ENCODE data around the gene SYNPO.

The SYNPO gene

DNA sequence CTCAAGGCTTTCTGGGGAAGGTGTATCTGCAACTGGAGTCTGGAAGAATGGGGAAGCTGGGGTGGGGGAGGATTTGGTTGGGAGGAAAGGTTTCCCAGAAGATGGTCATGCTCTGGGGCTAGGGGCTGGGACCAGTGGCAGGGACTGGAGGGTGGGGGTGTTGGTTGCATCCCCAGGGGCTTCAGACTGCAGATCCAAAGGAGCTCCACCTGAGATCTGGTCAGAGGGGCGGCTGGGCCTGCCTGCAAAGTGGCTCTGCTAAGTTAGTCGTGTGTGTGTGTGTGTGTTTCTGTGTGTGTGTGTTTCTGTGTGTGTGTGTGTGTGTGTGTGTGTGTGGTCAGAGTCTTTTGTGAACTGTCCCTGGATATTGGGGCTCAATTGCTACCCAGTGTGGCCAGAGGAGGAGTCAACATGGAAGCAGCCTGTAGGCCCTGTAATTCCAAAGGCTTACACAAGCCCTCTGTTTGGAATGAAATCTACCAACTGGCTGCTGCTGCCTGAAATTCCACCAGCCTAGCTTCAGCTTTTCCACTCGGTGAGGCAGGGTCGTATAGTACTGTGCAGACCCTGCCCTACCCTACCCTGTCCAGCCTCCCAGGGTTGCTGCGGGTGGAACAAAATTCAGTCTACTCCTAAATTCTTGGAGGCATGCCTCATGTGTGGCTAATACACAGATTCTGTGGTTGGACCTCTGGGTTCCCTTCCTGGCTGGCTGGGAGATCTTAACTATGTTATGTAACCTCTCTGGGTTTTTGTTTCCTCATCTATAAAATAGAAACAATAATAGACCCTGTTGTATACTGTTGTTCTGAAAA is 12.5 kb upstream of the SYNPO start:
- DNase-seq = no peak

DNA sequence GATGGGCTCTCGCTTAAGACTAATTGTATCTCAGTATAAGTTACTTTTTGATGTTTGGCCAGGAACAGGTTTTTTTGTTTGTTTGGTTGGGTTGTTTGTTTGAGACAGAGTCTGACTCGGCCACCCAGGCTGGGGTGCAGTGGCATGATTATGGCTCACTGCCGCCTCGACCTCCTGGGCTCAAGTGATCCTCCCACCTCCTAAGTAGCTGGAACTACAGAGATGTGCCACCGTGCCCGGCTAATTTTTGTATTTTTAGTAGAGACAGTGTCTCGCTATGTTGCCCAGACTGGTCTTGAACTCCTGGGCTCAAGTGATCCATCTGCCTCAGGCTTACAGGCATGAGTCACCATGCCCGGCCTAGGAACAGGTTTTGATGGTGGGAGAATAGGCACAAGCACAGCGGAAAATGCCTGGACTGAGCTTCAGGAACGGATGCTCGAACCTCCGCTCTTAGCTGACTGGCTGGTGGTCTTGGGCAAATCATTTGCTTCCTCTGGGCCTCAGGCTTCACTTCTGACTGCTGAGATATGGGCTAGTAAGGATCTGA is 11.4 kb upstream of the SYNPO start:
- DNase-seq = no peak

DNA sequence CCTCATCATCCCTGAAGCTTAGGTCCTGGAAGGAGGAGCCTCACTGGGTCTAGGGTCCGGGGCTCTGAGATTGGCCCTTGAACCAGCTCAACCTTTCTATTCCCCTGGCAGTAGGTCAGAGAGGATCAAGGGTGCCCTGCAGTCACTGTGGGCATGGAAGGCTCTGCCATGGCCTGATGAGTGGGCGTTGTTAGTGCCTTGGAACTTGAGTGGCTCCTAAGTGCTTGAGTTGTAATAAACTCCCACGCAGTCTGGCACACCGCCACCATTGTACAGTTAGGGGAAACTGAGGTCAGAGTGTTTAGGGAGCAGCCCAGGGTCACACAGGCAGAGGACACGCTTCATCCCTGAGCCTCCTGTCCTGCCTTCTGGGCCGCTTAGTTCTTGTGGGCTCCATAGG is 10.4 kb upstream of the SYNPO start:
- no peak for DNase-seq

DNA sequence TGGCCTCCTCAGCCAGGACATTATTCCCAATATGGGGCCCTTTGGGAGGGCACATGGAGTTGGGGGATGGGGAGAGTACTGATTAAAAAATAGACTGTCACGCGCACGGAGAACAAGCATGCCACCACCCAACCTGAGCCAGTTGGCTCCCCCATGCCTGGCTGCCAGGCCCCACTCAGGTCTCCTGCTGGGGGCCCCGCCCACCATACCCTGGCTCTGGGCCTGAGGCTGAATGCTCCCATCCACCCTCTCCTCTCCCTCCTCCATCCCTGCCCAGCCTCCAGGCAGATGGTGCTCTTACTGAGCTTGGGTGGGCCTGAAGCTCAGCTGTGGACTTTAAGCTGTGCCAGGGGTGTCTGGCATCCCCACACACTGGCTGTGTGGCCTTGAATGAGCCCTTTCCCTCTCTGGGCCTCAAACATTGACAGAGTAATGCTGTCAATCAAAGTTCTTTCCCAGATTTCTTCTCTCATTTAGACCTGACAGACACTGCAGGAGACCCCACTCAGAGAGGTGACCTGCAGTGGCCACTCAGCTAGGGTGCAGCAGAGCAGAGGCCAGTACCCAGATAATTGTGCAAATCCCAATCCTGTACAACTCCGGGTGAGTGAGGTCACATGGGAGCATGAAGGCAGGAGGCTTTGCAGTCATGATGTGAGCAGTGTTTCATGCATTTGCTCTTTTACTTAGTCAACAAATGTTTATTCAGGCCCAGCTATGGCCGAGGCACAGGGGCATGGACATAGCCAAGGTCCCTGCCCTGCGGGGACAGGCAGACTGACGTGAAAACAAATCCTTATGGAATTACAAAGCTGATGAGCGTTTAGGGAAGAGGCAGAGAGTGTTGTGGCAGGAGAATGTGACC is 9.8 kb upstream of the SYNPO start:
- DNase-seq = no peak

DNA sequence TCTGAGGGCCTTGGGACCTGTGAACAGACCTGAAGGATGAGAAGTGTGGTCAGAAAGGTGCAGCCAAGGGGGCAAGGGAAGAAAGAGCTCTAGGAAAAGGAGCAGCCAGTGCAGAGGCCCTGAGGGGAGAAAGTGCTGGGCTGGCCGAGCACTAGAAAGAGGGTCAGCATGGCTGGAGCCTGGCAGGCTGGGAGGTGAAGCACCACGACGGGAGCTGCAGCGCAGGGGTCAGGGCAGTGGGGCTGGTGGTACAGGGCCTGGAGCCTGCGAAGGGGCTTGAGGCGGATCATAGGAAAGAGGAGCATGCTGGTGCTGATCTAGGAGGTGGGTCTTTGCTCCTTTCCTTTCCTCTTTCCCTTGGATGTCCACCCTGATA is 9.1 kb upstream of the SYNPO start:
- no peak for DNase-seq

DNA sequence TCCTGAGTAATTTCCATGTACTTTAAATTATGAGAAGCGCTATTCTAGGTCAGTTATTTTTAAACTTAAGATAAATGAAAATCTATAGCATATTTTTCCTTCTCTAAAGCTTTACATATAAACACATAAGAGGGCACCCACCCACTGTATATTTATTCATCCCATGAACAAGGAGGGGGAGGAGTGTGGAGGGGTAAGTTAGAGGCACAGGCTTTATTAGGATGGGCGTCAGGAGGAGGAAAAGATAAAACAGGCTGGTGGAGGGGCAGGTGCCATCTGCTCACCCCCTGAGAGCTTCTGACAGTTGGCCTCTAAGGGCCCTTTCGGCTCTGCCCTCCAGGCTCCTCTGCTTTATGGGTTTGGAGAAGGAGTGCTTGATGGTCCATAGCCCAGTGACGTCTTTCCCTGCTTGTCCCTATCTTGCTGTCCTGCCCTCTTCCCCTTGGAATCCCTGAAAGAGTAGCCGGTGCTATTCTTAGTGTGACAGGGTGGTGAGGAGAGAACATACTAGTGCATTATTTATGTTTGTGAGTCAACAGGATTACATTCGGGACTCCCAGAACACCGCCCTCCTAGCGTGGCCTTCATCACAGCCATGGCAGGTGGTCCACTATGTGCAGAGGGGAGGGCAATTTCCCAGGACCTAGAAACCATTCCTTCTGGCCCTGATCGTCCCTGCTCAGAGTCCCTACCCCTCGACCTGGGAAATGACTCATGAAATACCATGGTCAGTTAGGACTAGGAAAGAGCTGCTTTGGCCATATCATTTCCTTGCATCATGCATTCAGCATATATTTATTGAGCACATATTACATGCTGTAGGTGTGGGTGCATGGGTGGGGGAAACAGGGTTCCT is 7.9 kb upstream of the SYNPO start:
- no peak for DNase-seq

DNA sequence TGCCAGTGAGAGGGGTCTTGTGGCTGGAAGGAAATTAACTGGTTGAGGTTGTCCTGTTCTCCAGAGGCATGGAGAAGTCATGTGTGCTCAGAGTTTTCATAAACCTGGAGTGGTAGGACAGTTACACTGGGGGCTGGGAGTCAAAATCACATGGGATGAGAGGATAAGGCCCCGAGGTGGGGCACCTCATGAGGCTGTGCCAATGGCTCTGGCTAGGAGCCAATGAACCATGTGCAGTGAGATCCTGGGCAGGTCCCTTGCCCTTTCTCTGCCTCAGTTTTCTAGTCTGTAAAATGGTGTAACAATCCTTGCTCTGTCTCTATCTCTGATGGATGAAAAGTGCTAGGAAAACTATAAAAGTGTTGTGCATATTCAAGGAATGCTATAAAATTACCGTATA is 7.0 kb upstream of the SYNPO start:
- DNase-seq = no peak

DNA sequence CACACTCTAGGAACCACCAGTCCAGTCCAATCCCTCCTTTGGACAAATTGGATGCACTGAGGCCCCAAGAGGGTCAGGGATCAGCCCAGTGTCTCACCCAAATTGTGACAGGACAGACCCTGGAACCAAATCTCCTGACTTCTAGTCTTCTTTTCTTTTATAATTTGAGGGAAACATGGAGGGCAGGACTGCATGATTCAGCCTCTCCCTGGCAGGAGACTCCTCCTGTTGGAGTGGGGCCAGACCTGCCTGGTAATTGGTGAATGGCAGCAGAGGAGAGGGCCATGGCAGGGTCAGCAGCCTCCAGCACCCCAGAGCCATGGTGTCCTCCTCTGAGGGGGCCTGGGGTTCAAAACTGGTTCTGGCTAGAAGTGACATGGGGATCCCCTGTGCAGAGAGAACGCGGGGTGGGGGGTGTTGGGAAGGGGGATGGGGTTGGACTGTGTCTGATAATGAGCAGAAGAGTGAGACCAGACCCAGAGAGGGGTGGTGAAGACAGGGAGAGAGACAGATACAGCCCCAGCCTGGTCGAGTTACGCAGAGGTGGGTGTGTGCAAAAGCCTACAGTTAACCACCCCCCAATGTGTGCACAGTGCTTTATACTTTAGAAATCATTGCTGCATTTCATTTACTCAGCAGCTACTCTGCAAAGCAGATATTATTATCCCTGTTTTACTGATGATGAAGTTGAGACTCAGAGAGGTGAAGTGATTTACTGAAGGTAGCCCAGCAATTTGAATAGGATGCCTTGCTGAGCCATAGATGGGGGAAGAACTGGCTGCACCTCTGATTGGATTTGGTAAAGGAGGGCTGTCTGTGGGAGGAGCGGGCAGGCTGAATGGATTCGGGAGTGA is 3.8 kb upstream of the SYNPO start:
- DNase-seq = no peak

DNA sequence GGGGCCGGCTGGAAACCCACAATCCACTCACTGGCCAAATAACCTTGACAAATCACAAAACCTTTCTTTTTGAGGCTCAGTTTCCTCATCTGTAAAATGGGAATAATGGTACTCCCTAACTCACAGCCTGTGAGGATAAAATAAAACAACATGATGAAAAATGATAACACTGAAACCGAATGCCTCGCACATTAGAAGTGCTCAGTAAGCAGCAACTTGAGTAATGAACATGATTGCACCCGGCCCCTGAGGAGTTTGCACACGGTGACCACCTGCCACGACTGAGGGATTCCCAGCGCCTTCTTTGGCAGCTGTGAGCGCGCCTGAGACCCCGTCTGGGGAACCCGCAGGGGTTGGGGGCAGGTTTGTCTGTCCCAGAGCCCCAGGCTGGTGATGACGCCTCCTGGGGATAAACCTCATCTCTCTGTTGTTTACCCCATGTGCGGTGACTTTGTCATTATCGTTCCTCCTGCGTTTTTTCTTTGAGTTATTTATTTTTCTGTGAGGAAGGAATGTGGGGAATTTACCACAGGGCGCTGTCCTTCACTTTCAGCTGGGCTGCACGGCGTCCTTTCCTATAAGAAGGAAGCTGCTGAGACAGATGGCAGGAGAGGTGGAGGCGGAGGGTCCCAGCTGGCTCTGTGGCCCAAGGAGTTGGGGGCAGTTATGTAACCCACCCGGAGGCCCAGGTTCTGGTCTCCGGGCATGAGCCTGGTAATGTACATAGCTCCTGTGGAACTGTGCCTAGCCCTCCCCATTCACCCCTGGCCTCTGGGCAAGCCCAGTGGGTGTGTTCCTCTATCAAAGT is 3.0 kb upstream of the SYNPO start:
- no peak for DNase-seq

DNA sequence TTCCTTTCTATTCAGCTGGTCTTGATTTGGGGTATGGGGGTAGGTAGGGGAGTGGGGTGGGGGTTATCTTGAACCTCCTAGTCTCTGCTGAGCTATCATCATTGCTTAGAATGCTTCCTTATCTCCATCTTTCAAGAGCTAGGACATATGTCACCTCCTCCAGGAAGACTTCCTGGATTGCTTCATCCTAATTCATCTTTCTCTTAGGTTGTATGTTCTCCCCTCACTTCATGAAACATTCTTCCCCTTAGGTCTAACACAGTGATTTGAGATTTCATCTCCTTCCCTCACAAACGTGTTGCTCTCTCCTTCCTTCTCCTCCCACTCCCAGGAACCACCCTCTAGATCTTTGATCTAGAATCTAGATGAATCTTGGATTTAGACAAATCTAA is 2.4 kb upstream of the SYNPO start:
- no peak for DNase-seq

DNA sequence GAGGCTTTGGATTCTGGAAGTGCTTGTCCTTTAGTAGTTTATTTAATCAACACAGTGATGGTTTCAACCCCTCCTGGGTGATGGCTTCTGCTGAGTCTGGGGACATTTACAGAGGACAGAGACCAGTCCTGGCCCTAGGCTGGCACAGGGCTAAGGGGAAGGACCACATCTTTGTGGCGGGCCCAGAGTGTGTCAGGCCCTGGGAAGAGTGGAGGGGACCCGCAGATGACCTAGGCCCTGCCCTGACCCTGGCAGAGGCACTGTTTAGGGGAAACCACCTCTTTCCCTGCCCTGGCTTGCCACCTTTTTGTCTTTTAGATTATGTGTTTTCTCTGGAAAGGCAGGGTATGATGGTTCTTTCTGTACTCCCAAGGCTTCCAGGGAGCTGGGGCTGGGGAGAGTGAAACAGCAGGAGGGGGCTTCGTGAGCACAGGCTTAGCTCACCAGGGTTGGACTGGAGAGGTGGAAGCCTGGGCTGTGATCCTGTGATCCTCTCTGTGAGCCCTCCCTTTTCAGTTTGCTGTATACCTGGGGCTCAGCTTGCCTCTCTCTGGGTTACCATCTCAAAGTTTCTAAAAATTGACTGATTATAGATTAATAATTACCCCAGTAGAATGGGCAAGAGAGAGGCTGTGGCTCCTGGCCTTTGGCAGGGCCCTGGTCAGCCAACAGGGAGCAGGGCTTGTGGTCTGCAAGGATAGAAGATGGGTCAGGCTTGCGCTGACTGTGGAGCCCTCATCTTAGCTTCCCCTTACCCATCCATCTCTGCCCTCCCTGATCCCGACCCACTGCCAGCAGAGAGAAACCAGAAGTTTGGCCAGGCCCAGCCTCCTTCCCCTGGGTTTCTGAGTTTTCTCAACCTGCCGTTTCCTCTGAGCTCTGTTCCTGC is 1.7 kb upstream of the SYNPO start:
- no peak for DNase-seq

DNA sequence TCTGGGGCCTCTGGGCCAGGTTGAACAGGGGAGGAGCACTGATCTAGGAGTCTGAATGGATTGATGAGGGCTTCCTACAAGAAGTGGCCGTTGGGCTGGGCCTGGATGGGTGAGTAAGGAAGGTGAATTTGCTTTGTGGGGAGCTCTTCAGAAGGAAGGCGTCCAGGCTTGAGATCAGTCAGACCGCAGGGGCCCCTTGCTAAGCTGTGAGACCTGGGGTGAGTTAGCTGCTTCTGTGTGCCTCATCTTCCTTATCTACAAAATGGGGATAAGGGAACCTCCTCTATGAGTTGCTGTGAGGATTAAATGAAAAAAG is 1.1 kb upstream of the SYNPO start:
- no peak for DNase-seq

DNA sequence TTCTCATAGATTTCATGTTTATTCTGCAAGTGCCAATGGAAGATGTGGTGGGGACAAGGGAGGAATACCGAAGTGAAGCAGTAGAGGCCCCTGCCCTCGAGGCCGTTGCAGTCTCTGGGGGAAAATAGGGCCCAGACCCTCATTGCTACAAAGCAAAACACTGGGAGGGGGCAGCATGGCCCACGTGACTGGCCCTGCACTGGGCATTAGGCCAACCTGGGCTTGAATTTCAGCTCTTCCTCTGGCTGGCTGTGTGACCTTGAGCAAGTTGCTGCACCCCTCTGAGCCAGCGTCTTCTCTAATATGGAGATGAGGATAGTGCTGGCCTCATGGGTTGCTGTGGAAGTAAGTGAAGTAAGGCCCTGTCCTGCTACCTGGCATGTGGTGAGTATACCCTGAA is 709 bp upstream of the SYNPO start:
- no peak for DNase-seq

DNA sequence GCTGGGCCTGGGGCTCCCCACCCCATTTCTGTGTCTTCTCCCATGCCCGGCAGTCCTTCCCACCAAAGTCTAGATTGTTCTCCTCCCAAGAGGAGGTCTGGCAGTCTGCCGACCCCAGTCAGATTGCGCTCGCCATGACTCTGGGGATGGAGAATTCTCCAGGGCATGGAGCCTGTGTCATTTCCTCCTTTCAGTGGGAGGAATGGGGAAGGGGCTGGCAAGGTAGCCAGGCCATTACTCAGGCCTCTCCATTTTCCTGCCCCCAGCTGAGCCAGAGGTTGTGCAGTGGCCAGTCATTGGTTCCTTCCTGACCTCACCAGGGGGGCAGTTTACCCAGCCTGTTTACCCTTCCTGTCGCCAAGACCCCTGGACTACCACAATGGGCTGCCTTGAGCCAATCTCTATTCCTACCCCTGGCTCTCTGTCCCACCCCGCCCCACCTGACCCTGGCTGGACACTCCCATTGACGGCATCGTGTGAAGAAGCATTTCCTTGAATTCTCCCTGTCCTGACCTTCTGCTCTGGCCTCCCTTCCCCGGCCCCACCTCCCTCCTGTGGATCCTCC is 628 bp downstream of the SYNPO start:
- no peak for DNase-seq

DNA sequence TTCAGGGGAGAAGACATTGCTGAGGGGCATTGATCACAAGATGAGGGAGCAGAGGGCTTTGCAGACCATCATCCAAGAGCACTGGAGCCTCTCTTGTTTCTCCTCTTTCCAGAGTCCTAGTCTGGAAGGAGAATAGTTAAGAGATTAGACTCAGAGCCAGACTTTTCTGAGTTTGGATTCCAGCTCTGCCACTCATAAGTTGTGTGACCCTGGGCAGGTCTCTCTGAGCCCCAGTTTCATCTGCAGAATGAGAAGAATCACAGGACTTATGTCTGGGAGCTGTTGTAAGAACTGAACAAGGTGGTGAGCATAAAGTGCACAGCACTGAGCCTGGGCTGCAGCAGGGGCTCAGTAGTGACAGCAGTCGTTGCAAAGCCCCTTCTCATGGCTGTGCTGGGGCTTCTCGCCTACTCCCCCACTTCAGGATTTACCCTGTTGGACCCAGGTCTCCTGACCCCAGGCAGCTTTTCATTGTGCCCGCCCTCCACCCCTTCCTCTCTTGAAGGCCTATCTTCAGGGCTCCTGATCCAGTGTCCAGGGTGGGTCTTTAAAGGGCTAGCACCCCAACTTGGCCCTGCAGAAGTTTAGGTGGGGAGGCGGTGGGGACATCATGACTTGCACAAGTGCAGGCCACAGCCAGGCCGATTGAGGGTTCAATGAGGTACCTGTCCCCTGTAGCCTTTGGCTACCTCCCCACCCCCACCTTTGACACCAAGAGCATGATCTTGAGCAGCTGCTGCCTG is 1.5 kb downstream of the SYNPO start:
- DNase-seq = no peak

DNA sequence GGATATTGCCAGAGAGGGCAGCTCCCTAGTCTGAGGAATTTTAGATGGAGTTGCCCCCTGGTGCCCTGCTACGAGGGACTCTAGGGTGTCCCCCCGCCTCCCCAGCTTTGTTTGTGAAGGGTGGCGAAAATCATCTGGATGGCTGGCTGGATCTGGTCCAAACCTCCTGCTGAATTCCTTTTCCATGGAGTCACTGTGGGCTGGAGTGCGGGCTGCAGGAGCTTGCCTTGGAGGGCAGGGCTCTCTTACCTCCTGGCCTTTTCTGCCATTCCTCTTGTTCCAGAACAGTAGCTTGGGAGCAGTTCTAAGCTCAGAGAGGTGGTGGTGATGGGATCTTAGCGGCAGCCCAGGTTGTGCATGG is 2.1 kb downstream of the SYNPO start:
- no peak for DNase-seq

DNA sequence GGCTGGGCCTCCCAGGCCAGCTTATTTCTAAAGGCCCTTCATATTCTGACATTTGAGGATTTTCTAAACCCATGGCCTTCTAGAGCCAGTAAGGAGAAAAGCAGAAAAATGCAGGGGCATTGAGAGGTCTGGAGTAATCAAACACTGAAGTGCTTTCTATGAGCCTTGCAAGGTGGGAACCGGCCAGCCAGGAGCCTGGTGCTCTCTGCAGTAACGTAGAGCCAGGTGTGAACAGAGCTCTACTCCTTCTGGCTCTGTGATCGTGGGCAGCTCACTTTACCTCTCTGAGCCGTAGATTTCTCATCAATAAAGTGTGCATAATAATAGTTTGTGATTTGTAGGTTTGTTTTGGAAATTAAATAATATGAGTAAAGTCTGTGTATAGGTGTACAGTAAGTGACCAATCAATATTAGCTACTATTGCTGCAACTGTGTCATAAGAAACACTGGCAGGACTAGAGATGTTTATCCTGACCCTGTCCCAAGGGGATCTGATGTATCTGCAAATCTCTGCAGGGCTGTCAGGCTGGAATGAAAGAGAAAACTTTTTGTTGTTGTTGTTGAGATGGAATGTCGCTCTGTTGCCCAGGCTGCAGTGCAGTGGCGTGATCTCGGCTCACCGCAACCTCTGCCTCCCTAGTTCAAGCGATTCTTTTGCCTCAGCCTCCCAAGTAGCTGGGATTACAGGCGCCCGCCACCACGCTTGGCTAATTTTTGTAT is 2.7 kb downstream of the SYNPO start:
- no peak for DNase-seq

DNA sequence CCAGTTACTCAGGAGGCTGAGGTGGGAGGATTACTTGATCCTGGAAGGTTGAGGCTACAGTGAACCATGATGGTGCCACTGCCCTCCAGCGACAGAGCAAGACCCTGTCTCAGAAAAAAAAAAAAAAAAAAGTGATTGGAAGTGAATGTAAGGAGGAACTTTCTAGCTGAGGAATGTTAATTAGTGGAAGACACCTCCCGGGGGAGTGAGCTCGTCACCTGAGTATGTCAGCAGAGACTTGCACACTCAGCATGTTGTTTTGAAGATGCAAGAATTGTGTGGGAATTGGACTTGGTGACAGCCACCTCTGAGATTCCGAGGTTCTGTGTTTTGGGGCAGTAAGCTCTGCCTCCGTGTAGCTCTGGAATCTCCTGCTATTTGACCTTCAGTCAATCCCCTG is 3.6 kb downstream of the SYNPO start:
- no peak for DNase-seq

DNA sequence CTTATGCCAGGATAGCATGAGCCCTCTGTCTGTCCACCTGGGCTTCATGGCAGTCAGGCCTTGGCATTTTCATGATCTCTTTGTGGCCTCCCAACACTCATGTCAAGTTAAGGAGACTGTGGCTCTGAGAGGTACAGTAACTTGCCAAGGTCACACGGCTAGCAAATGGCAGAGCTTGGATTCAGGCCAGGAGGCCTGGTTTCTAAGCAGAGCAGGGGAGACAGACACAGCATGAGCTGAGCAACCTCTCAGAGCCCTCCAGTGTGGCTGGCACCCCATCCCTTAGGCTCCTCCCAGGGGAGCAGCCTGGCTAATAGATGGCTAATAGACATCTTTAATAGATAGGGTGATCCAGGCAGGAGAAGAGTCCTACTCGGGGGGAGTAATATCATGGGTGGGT is 4.1 kb downstream of the SYNPO start:
- DNase-seq = no peak
